ENCODE measurements around the gene SAG. TPM values are rescaled to one million over a fixed set of nuclear protein-coding genes. Genes with fewer than 3 reads are reported as not detected.

Gene SAG
- total and polyA plus RNA-seq, 2 experiments from 2014 or later: 0.47 TPM; not detected in 1

- 76% methylated on average over 6 of the region's 6 CpGs for WGBS (ENCODE audit: low lambda C conversion rate, missing lambda C conversion rate)
These were observed 13.6 kb downstream of the SAG start for GRCh38 chr2:233321166-233321565.

DNA sequence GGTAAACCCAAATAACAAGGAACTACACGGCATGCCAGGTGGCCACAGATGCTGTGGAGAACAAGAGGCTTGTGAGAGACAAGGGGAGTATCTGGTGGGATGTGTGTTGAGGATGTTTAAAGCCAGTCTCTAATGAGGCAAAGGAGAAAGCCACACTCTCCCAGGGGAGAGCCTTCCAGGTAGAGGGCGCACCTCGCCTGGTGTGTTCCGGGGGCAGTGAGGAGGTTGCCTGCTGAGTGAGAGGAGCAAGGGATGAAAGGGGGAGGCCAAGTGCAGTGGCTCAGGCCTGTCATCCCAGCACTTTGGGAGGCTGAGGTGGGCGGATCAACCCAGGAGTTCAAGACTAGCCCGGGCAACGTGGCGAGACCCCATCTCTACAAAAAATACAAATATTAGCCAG lies 16.2 kb downstream of the SAG start:
- Histone ChIP-seq H3K4me2 (no peak overlapping the region), H3K36me3 (replicated peaks; ENCODE audit: insufficient read depth, low read depth) (no peaks in the 10 kb centered on the region), H3K9me3 (ENCODE audit: low read depth) (no peaks in the 10 kb centered on the region), H3K9me2 (replicated peaks; ENCODE audit: insufficient read depth) (no peaks in the 10 kb centered on the region), H3K79me2 (no peaks in the 10 kb centered on the region), H3K27me3 (no peaks in the 10 kb centered on the region), H3K4me3 (no peak overlapping the region), H3K4me1 (ENCODE audit: insufficient read depth) (no peaks in the 10 kb centered on the region), H3K27ac (no peak overlapping the region), H4K20me1 (ENCODE audit: insufficient read depth, poor library complexity, severe bottlenecking) (no peaks in the 10 kb centered on the region), H2AFZ (no peak overlapping the region)
- no peak for DNase-seq (ENCODE audit: low spot score)
- 86% methylated on average over 8 of the region's 8 CpGs for WGBS (ENCODE audit: low lambda C conversion rate, missing lambda C conversion rate)
- TF ChIP-seq EZH2 (IDR thresholded peaks at IDR 0.05; ENCODE audit: borderline replicate concordance) (no peak), EZH2phosphoT487 (IDR thresholded peaks at IDR 0.05; ENCODE audit: low read depth, severe bottlenecking, unreplicated experiment) (no peak)
- TF ChIP-seq, protein P1, sequence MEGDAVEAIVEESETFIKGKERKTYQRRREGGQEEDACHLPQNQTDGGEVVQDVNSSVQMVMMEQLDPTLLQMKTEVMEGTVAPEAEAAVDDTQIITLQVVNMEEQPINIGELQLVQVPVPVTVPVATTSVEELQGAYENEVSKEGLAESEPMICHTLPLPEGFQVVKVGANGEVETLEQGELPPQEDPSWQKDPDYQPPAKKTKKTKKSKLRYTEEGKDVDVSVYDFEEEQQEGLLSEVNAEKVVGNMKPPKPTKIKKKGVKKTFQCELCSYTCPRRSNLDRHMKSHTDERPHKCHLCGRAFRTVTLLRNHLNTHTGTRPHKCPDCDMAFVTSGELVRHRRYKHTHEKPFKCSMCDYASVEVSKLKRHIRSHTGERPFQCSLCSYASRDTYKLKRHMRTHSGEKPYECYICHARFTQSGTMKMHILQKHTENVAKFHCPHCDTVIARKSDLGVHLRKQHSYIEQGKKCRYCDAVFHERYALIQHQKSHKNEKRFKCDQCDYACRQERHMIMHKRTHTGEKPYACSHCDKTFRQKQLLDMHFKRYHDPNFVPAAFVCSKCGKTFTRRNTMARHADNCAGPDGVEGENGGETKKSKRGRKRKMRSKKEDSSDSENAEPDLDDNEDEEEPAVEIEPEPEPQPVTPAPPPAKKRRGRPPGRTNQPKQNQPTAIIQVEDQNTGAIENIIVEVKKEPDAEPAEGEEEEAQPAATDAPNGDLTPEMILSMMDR (IDR thresholded peaks at IDR 0.05; ENCODE audit: poor library complexity): no peak

More at GRCh38 chr2:233321166-233321565, 13.6 kb downstream of the SAG start:
- H3K27me3 ChIP-seq: no peaks in the 10 kb centered on the region
- no peak overlapping the region for H2AFZ ChIP-seq
- no peak overlapping the region for H3K27ac ChIP-seq
- no peaks in the 10 kb centered on the region for H3K36me3 ChIP-seq (replicated peaks; ENCODE audit: insufficient read depth, low read depth)
- DNase-seq (ENCODE audit: low spot score): no peak
- no peaks in the 10 kb centered on the region for H3K9me2 ChIP-seq (replicated peaks; ENCODE audit: insufficient read depth)
- TF ChIP-seq EZH2 (IDR thresholded peaks at IDR 0.05; ENCODE audit: borderline replicate concordance) (no peak), EZH2phosphoT487 (IDR thresholded peaks at IDR 0.05; ENCODE audit: low read depth, severe bottlenecking, unreplicated experiment) (no peak)
- TF ChIP-seq, protein P1 (IDR thresholded peaks at IDR 0.05; ENCODE audit: poor library complexity): no peak
- no peaks in the 10 kb centered on the region for H3K79me2 ChIP-seq
- H3K4me3 ChIP-seq: no peak overlapping the region
- H3K4me1 ChIP-seq (ENCODE audit: insufficient read depth): no peaks in the 10 kb centered on the region
- H4K20me1 ChIP-seq (ENCODE audit: insufficient read depth, poor library complexity, severe bottlenecking): no peaks in the 10 kb centered on the region
- H3K4me2 ChIP-seq: no peak overlapping the region
- no peaks in the 10 kb centered on the region for H3K9me3 ChIP-seq (ENCODE audit: low read depth)

DNA sequence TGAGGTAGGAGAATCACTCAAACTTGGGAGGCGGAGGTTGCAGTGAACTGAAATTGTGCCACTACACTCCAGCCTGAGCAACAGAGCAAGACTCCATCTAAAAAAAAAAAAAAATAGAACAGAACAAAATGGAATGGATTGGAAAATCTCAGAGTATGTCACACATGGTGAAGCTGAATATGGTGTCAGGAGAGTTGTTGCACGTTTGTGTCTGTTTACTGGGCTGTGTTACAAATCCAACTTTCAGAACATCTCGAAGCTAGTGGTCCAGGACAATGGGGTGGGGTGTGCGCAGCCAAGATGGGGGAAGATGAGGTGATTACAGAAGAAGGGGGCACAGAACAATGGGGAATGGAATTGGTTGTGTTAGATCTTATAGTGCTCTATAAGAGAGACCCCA lies 17.6 kb downstream of the SAG start:
- Histone ChIP-seq H3K27me3 (no peaks in the 10 kb centered on the region), H3K4me3 (no peak overlapping the region), H3K36me3 (replicated peaks; ENCODE audit: insufficient read depth, low read depth) (no peaks in the 10 kb centered on the region), H3K9me3 (ENCODE audit: low read depth) (no peaks in the 10 kb centered on the region), H3K9me2 (replicated peaks; ENCODE audit: insufficient read depth) (no peaks in the 10 kb centered on the region), H3K4me1 (ENCODE audit: insufficient read depth) (no peaks in the 10 kb centered on the region), H3K79me2 (no peaks in the 10 kb centered on the region), H3K4me2 (no peak overlapping the region), H2AFZ (no peak overlapping the region), H4K20me1 (ENCODE audit: insufficient read depth, poor library complexity, severe bottlenecking) (no peaks in the 10 kb centered on the region), H3K27ac (no peak overlapping the region)
- no peak for DNase-seq (ENCODE audit: low spot score)
- TF ChIP-seq EZH2 (IDR thresholded peaks at IDR 0.05; ENCODE audit: borderline replicate concordance) (no peak), EZH2phosphoT487 (IDR thresholded peaks at IDR 0.05; ENCODE audit: low read depth, severe bottlenecking, unreplicated experiment) (no peak)
- TF ChIP-seq, protein P1 (IDR thresholded peaks at IDR 0.05; ENCODE audit: poor library complexity): no peak
- WGBS (ENCODE audit: low lambda C conversion rate, missing lambda C conversion rate): 73% methylated on average over 4 of the region's 4 CpGs

DNA sequence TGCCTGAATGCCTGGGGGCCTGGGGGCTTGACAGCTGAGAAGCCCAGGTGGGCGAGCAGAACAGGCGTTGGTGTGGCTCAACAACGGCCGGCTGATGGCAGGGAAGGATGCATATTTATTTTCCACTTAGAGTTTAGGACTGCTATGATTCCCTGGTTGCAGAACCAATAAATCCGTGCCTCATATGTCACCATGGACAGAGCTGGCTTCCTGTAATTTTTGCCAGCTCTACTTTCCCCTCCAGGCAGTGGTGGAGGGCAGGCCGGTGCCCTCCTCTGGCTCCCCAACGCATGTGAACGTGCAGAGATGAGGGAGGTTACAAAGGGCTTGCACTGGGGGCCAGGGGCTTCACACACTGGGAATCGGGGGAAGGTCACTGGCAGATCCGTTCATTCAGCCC lies 18.2 kb downstream of the SAG start:
- Histone ChIP-seq H3K9me3 (ENCODE audit: low read depth) (no peaks in the 10 kb centered on the region), H3K4me3 (no peak overlapping the region), H3K79me2 (no peaks in the 10 kb centered on the region), H3K4me2 (no peak overlapping the region), H4K20me1 (ENCODE audit: insufficient read depth, poor library complexity, severe bottlenecking) (no peaks in the 10 kb centered on the region), H2AFZ (no peak overlapping the region), H3K36me3 (replicated peaks; ENCODE audit: insufficient read depth, low read depth) (no peaks in the 10 kb centered on the region), H3K4me1 (ENCODE audit: insufficient read depth) (no peaks in the 10 kb centered on the region), H3K9me2 (replicated peaks; ENCODE audit: insufficient read depth) (no peaks in the 10 kb centered on the region), H3K27me3 (no peaks in the 10 kb centered on the region), H3K27ac (no peak overlapping the region)
- DNase-seq (ENCODE audit: low spot score): no peak
- TF ChIP-seq, protein P1 (IDR thresholded peaks at IDR 0.05; ENCODE audit: poor library complexity): no peak
- no peak for TF ChIP-seq EZH2 (IDR thresholded peaks at IDR 0.05; ENCODE audit: borderline replicate concordance)
- no peak for TF ChIP-seq EZH2phosphoT487 (IDR thresholded peaks at IDR 0.05; ENCODE audit: low read depth, severe bottlenecking, unreplicated experiment)
- WGBS (ENCODE audit: low lambda C conversion rate, missing lambda C conversion rate): 73% methylated on average over 10 of the region's 10 CpGs

Data from hepatocyte (in vitro differentiated cells).